Measurements from ENCODE around the gene IGSF8.

IGSF8 gene

DNA sequence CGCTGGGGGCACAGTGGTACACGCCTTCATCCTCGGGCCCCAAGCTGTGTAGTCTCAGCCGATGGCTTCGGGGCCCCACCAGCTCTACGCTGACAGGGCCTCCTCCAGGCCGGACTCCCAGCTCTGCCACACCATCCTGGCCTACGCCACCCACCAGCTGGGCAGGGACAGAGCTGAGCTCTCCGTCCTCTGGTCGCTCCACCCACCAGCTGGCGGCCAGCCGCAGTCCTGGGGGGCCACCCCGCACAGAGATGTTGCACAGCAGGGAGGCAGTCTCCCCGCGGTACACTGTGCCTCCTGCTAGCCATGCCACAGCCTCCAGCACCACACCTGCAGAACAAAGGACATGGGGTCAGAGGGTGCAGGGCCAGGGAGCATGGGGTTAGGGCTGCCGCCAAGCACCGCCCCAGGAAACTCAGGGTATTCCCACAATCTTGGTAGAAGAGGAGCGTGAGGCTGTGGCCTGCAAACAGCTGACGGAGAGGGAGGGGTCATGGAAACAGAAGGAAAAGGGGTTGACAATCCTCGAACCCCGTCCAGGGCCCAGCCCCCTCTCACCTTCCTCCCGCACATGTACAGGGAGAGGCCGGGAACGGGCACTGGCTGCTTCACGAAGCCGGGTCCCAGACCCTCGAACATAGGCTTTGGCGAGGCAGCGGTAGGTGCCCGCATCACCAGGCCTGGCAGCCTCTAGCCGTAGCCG, 5.9 kb downstream of the IGSF8 start:
- no peaks in the 10 kb centered on the region for H3K27me3 ChIP-seq (ENCODE audit: control insufficient read depth in 1 of 2, insufficient read depth in 2 of 2, low read length in 2 of 2)
- no peak overlapping the region for H3K9ac ChIP-seq (ENCODE audit: low read length)
- peaks cover 16% of the 10 kb centered on the region for H3K4me1 ChIP-seq (ENCODE audit: insufficient read depth, low read length)
- no peaks in the 10 kb centered on the region for H3K9me3 ChIP-seq (ENCODE audit: low read length)
- H3K4me3 ChIP-seq (ENCODE audit: low read depth in 1 of 2, low read length in 2 of 2) = no peak overlapping the region
- peaks cover 25% of the 10 kb centered on the region for H3K36me3 ChIP-seq (ENCODE audit: insufficient read depth, low read length)
- no peak overlapping the region for H3K27ac ChIP-seq (ENCODE audit: low read depth, low read length)

DNA sequence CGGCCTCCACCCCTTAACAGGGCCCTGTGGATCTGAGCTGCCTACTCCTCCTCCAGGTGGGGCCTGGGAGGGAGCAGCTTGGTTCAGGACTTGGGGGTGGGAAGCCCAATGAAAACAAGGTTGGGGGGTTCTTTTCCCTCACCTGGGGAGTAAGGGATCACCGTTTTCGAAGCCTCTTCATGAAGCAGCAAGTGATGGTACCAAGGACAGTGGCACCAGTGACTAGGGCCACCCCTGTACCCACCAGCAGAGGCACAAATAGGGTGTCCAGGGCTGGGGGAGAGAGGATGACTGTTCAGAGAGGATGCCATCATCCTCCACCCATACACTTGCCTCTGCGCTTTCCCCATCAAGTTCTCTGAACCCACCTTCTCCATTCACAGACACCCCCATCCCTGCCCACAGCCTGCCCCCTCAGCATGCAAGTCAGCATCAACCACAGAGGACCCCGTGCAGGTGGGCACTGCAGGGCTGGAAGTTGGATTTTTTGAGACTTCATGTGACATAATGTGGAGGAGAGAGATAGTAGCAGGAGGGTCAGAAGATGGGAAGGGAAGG, 6.7 kb downstream of the IGSF8 start:
- no peaks in the 10 kb centered on the region for H3K9me3 ChIP-seq (ENCODE audit: low read length)
- no peaks in the 10 kb centered on the region for H3K27me3 ChIP-seq (ENCODE audit: control insufficient read depth in 1 of 2, insufficient read depth in 2 of 2, low read length in 2 of 2)
- peaks cover 25% of the 10 kb centered on the region for H3K36me3 ChIP-seq (ENCODE audit: insufficient read depth, low read length)
- H3K27ac ChIP-seq (ENCODE audit: low read depth, low read length) = no peak overlapping the region
- peaks cover 8% of the 10 kb centered on the region for H3K4me1 ChIP-seq (ENCODE audit: insufficient read depth, low read length)
- H3K9ac ChIP-seq (ENCODE audit: low read length) = no peak overlapping the region
- H3K4me3 ChIP-seq (ENCODE audit: low read depth in 1 of 2, low read length in 2 of 2) = no peak overlapping the region

DNA sequence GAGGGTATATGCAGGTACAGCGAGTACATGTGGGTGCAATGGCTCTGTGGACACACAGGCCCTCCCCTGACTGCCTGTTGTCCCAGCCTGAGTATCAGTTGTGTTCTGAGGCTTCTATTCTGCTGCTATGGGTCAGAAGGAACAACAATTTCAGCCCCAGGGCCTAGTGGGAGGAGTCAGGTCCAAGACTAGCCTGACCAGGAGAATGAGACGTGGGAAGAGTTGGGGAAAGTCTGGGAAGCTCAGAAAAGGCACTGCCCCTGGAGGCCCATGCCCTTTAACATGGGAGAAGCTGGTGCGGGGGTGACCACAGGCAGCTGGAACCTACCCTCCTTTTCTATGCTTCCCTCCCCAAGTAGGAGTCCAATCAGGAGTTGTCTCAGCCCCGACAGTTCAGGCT, 7.7 kb downstream of the IGSF8 start:
- Histone ChIP-seq H3K27me3 (ENCODE audit: control insufficient read depth in 1 of 2, insufficient read depth in 2 of 2, low read length in 2 of 2) (no peaks in the 10 kb centered on the region), H3K4me3 (ENCODE audit: low read depth in 1 of 2, low read length in 2 of 2) (no peak overlapping the region), H3K27ac (ENCODE audit: low read depth, low read length) (no peak overlapping the region), H3K9me3 (ENCODE audit: low read length) (no peaks in the 10 kb centered on the region), H3K4me1 (ENCODE audit: insufficient read depth, low read length) (peaks cover 2% of the 10 kb centered on the region), H3K9ac (ENCODE audit: low read length) (no peak overlapping the region), H3K36me3 (ENCODE audit: insufficient read depth, low read length) (peaks cover 25% of the 10 kb centered on the region)

DNA sequence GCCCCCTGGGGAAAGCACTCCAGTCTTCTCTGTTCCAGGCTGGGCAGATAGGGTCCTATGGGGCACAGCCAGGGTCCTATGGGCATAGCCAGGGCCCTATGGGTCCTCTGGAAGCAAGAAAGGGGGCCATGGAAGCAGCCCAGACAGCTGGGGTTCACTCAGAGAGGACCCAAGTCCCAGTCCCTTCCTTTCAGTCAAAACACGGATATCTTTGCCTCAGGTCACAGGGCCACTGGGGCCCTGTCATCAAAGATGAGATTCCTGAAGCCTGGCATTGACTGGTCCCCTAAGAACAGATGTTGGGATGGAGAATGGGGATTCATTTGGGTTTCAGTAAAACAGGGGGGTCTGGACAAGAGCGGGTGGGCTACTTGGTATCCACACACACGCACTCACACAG, 8.5 kb downstream of the IGSF8 start:
- Histone ChIP-seq H3K27ac (ENCODE audit: low read depth, low read length) (no peak overlapping the region), H3K4me3 (ENCODE audit: low read depth in 1 of 2, low read length in 2 of 2) (no peak overlapping the region), H3K27me3 (ENCODE audit: control insufficient read depth in 1 of 2, insufficient read depth in 2 of 2, low read length in 2 of 2) (no peaks in the 10 kb centered on the region), H3K4me1 (ENCODE audit: insufficient read depth, low read length) (peaks cover 4% of the 10 kb centered on the region), H3K36me3 (ENCODE audit: insufficient read depth, low read length) (peaks cover 25% of the 10 kb centered on the region), H3K9me3 (ENCODE audit: low read length) (no peaks in the 10 kb centered on the region), H3K9ac (ENCODE audit: low read length) (no peak overlapping the region)

DNA sequence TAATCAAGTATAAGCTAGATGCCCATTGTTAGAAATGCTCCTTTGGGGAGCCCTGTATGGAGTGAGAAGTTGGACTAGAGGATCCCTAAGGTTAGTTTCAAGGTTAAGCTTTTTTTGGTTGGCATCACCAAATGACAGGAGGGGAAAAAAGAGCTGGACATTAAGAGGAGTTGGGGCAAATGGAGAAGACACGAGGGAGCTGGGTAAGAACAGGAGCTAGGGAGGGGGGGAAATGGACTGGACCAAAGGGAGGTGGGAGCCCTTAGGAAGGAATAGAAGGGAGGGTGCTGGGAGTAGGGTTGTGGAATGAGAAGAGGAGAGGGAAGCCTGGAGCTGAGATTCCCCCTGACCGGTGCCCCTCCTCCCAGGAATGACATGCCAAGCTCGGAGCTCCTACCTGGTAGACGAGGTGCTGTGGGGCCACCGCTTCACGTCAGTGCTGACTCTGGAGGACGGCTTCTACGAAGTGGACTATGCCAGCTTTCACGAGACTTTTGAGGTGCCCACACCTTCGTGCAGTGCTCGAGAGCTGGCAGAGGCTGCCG, 11.2 kb downstream of the IGSF8 start:
- Histone ChIP-seq H3K27ac (ENCODE audit: low read depth, low read length) (no peak overlapping the region), H3K27me3 (ENCODE audit: control insufficient read depth in 1 of 2, insufficient read depth in 2 of 2, low read length in 2 of 2) (peaks cover 5 to 15% of the 10 kb centered on the region in 2 donors), H3K4me3 (ENCODE audit: low read depth in 1 of 2, low read length in 2 of 2) (no peak overlapping the region), H3K4me1 (ENCODE audit: insufficient read depth, low read length) (peaks cover 4% of the 10 kb centered on the region), H3K9me3 (ENCODE audit: low read length) (no peaks in the 10 kb centered on the region), H3K9ac (ENCODE audit: low read length) (no peak overlapping the region), H3K36me3 (ENCODE audit: insufficient read depth, low read length) (peaks cover 7% of the 10 kb centered on the region)

DNA sequence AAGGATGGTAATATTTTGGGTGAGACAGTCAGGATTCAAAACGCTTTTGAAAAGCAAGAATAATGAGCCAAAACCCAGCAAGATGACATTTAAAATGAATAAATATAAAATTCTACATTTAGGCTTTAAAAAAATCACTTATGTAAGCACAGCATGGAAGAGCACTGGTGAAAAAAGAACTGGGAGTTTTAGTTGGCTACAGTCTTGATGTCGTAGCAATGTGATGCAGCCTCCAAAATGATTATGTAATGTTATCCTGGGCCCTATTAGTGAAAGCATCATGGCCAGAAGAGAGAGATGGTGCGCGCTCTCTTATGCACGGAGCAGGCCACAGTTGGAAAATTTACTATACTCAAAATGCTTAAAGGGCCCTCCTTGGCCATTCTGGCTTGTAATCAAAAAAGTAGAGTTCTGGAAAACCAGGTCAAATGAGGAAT, 11.9 kb downstream of the IGSF8 start:
- Histone ChIP-seq H3K27ac (ENCODE audit: low read depth, low read length) (peak overlapping the region; percentile 14), H3K27me3 (ENCODE audit: control insufficient read depth in 1 of 2, insufficient read depth in 2 of 2, low read length in 2 of 2) (peaks cover 10 to 21% of the 10 kb centered on the region in 2 donors), H3K36me3 (ENCODE audit: insufficient read depth, low read length) (no peaks in the 10 kb centered on the region), H3K4me1 (ENCODE audit: insufficient read depth, low read length) (peaks cover 4% of the 10 kb centered on the region), H3K9ac (ENCODE audit: low read length) (no peak overlapping the region), H3K4me3 (ENCODE audit: low read depth in 1 of 2, low read length in 2 of 2) (no peak overlapping the region), H3K9me3 (ENCODE audit: low read length) (no peaks in the 10 kb centered on the region)

DNA sequence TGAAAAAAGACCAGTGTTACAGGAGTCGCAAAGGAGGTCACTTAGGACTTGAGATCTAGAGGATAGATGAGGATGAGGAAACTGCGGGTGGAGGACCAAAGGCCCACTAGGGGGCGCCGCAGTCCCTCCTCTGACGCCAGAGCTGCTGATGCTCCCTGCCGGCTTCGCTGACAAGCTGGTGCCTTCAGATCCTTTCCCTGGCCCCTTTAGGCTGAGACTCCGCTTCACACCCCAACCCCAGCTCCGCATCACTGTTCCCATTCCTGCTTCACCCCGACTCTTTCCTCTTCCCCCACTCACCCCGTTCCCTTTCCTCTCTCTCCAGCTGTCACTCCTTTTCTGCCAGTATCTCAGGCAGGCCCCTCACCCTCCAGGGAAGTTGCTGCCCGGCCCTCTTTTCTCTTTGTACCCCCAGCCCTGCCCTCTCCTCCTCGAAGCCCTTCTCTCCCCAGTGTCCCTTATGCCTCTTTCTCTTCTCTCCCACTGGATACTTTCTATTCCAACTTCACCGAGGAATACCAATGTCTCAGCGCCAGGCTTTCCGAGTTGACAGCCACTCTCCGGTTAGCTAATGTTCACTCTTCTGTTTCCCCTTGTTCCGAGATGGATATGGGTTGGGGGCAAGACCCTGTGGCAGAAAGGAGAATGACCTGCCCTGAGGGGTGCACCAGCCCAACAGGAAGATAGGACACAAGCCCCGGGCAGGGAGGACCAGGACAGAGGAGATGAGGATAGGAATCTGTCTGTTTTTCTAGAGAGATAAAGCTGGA, 12.5 kb downstream of the IGSF8 start:
- no peak overlapping the region for H3K4me3 ChIP-seq (ENCODE audit: low read depth in 1 of 2, low read length in 2 of 2)
- H3K9me3 ChIP-seq (ENCODE audit: low read length) = no peaks in the 10 kb centered on the region
- peaks cover 13 to 27% of the 10 kb centered on the region in 2 donors for H3K27me3 ChIP-seq (ENCODE audit: control insufficient read depth in 1 of 2, insufficient read depth in 2 of 2, low read length in 2 of 2)
- H3K9ac ChIP-seq (ENCODE audit: low read length) = no peak overlapping the region
- no peaks in the 10 kb centered on the region for H3K36me3 ChIP-seq (ENCODE audit: insufficient read depth, low read length)
- H3K4me1 ChIP-seq (ENCODE audit: insufficient read depth, low read length) = peaks cover 8% of the 10 kb centered on the region
- H3K27ac ChIP-seq (ENCODE audit: low read depth, low read length) = peak overlapping the region; percentile 60

DNA sequence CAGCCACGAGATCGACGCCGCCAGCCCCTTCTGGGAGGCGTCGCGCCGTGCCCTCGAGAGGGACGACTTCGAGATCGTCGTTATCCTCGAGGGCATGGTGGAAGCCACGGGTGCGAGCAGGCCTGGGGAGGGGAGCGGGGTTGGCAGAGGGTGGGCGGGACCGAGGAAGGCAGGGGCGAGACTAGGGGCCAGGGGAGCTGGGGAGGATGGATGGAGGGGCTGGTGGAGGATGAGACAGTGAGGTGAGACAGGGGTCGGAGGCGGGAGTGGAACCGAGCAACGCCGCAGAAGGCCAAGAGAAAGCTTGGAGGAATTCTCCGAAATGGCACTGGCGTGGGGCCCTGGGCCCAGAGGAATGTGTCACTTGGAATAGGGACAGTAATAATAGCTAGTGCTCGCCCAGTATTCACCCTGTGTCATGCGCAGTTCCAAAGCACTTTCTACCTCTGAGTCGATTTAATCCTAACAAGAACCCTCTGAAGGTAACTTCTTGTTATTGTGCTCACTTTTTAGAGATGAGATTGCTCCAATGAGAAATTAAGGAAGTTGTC, 13.6 kb downstream of the IGSF8 start:
- H3K4me1 ChIP-seq (ENCODE audit: insufficient read depth, low read length) = peaks cover 8% of the 10 kb centered on the region
- H3K27ac ChIP-seq (ENCODE audit: low read depth, low read length) = no peak overlapping the region
- no peak overlapping the region for H3K9ac ChIP-seq (ENCODE audit: low read length)
- peaks cover 23 to 31% of the 10 kb centered on the region in 2 donors for H3K27me3 ChIP-seq (ENCODE audit: control insufficient read depth in 1 of 2, insufficient read depth in 2 of 2, low read length in 2 of 2)
- H3K4me3 ChIP-seq (ENCODE audit: low read depth in 1 of 2, low read length in 2 of 2) = no peak overlapping the region
- no peaks in the 10 kb centered on the region for H3K9me3 ChIP-seq (ENCODE audit: low read length)
- H3K36me3 ChIP-seq (ENCODE audit: insufficient read depth, low read length) = no peaks in the 10 kb centered on the region

DNA sequence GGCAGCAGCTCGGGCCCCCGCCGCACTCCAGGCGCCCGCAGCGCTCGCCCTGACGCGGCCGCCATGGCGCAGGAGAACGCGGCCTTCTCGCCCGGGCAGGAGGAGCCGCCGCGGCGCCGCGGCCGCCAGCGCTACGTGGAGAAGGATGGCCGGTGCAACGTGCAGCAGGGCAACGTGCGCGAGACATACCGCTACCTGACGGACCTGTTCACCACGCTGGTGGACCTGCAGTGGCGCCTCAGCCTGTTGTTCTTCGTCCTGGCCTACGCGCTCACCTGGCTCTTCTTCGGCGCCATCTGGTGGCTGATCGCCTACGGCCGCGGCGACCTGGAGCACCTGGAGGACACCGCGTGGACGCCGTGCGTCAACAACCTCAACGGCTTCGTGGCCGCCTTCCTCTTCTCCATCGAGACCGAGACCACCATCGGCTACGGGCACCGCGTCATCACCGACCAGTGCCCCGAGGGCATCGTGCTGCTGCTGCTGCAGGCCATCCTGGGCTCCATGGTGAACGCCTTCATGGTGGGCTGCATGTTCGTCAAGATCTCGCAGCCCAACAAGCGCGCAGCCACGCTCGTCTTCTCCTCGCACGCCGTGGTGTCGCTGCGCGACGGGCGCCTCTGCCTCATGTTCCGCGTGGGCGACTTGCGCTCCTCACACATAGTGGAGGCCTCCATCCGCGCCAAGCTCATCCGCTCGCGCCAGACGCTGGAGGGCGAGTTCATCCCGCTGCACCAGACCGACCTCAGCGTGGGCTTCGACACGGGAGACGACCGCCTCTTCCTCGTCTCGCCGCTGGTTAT, 14.2 kb downstream of the IGSF8 start:
- Histone ChIP-seq H3K27me3 (ENCODE audit: control insufficient read depth in 1 of 2, insufficient read depth in 2 of 2, low read length in 2 of 2) (peaks cover 29 to 31% of the 10 kb centered on the region in 2 donors), H3K27ac (ENCODE audit: low read depth, low read length) (no peak overlapping the region), H3K9me3 (ENCODE audit: low read length) (no peaks in the 10 kb centered on the region), H3K36me3 (ENCODE audit: insufficient read depth, low read length) (no peaks in the 10 kb centered on the region), H3K4me3 (ENCODE audit: low read depth in 1 of 2, low read length in 2 of 2) (peak overlapping the region; percentile 38 to 41), H3K9ac (ENCODE audit: low read length) (no peak overlapping the region), H3K4me1 (ENCODE audit: insufficient read depth, low read length) (peaks cover 8% of the 10 kb centered on the region)

DNA sequence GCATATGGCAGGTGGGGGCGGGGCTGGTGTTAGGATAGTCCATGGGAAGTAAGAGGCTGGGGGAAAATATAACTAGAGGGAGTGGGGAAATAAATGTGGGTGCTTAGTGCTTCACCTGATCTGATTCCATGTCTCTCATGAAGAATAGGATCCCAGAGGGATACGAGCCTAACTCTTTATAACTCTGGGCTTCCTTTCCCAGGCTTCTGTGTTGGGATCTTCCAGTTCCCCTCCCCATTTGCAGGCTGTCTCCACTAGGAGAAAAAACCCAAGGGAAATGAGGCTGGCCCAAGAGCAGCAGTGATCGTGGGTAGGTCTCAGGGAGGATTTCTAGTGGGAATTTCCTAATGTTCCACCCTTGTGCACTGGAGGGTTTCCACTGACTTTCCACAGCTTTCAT, 15.5 kb downstream of the IGSF8 start:
- H3K27ac ChIP-seq (ENCODE audit: low read depth, low read length) = no peak overlapping the region
- H3K9me3 ChIP-seq (ENCODE audit: low read length) = no peaks in the 10 kb centered on the region
- H3K36me3 ChIP-seq (ENCODE audit: insufficient read depth, low read length) = no peaks in the 10 kb centered on the region
- H3K4me1 ChIP-seq (ENCODE audit: insufficient read depth, low read length) = peaks cover 8% of the 10 kb centered on the region
- no peak overlapping the region for H3K9ac ChIP-seq (ENCODE audit: low read length)
- no peak overlapping the region for H3K4me3 ChIP-seq (ENCODE audit: low read depth in 1 of 2, low read length in 2 of 2)
- H3K27me3 ChIP-seq (ENCODE audit: control insufficient read depth in 1 of 2, insufficient read depth in 2 of 2, low read length in 2 of 2) = peaks cover 29 to 38% of the 10 kb centered on the region in 2 donors

Data from muscle layer of colon (tissue), 2 donors.